Activated T-helper 1 cell treated with anti-CD3 and anti-CD28 coated beads, Interleukin-2, amount 50 U/mL, for 16 hours (primary cell): ENCODE measurements around the gene PDE3A.

ENCODE experiments used
- DNase-seq, 2 donors: peaks; one replicate each; pipeline ENCODE4 v3.0.0-alpha.2; 2020; ENCODE audit warnings: low read depth in 1 of 2, low spot score in 1 of 2

PDE3A gene

DNA sequence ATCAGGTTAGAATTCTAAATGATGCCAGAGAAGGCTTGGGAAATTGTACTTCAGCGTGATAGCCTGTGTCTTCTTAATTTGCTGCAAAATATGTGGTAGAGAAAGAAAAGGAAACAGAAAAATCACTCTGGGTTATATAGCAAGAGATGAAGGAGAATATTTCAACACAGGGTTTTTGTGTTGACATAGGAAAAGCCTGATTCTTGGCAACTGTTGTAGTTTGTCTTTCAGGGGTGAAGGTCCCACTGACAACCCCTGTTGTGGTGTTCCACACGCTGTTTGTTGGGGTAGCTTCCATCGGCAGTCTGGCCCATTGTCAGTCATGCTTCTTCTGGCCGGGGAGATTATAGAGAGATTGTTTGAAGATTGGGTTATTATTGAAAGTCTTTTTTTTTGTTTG lies 313.0 kb downstream of the PDE3A start:
- no peak for DNase-seq

DNA sequence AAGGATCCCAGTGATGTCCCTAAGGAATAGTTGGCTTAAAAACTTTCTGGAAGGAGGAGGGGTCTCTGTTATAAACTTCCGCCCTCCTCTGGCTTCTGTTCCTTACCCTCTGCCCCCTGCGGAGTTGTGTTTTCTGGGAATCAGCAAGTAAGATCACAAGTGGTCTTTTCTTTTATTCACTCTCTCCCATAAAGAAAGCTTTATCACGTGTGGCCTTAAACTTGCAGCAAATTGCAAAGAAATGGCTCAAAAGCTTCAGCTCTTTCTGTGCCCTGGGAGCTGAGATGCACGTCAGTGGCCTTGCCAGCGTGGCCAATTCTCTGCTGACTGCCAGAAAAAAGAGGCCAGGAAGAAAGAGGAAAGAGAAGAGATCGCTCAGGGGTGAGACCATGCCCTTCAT lies 326.9 kb downstream of the PDE3A start, which contains the start of gene SLCO1C1:
SLCO1C1 (plus strand) TSS at position 101 of the 400 bp plus-strand sequence. CDS start 4,245 bp downstream, outside the sequence.
- no peak for DNase-seq

DNA sequence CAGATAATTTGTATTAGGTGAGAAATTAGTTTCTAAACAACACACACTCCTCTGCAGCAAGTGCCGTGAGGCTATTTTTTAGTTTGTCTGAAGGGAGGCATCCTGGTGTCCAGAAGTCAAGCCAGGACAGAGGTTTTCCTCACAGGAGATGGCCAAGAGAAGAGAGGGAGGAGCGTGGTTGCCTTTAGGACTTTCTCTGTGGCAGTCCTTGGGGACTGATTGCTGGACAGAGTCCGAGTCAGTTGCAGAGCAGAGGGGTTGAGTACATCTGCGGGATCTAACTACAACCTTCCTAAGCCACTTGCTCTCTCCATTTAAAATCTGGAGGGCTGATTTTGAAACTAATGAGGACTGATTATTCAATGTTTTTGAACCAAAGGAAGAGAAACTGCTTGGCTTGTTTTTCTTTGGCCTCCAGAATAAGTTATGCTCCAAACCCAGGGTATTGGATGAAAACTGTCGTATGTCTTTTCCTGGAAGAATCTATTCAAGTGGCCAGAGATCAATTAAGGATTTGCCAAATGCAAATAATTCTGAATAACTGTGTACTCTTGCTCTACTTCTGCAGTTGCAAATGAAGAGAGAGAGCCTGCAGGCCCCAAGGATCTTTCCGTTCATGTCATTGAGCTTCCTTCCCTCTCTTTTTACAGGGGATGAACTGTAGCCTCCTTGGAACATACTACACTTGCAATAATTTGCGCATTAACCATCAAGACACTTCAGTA lies 328.0 kb downstream of the PDE3A start:
- DNase-seq, result no peak

DNA sequence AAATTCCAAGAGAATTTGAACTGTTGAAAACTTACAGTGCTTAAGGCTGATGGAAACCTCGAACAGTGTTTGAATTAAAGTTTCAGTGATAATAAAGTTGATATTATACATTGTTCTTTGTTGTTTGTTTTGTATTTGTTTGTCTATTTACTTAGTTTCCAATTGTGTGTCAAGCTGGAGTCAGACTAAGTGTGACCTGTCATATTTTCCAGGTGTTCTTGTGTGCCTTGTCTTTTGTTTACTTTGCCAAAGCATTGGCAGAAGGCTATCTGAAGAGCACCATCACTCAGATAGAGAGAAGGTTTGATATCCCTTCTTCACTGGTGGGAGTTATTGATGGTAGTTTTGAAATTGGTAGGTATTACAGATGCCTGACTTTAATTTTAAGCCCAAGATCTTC lies 332.8 kb downstream of the PDE3A start:
- no peak for DNase-seq

DNA sequence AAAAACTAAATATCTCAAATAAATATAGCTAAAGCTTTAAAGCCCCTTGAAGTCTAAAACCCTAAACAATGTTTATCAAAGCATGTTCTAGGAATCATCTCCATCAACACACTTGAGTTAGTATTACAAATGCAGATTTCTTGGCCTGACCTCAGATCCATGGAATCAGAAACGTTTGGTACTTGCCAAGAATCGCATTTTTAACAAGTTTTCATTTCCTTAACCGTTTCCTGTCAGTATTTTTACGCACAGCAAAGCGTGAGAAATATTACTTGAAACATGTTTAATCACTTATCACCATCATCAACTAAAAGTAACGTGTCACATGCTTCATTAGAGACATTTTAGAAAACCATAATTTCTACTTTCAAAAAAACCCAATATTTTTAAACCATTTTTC lies 336.5 kb downstream of the PDE3A start:
- DNase-seq, result no peak

DNA sequence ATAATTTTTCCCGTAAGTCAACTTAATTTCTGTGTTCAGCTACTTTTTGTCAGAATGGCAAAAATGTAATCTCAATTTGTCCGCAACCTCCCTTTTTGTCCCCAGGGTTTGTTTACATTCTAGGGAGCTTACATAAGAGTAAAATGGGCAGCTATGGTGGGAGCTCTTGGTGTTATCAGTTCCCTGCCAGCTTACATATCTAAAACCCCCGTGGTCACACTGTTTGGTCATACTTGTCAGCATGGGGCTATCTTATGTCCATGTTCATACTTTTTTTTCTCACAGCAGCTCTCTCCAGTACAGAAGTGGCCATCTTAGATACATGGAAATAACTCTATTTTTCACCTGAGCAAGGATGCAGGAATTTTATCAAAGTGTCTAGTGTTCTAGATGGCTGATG lies 343.5 kb downstream of the PDE3A start:
- no peak for DNase-seq

DNA sequence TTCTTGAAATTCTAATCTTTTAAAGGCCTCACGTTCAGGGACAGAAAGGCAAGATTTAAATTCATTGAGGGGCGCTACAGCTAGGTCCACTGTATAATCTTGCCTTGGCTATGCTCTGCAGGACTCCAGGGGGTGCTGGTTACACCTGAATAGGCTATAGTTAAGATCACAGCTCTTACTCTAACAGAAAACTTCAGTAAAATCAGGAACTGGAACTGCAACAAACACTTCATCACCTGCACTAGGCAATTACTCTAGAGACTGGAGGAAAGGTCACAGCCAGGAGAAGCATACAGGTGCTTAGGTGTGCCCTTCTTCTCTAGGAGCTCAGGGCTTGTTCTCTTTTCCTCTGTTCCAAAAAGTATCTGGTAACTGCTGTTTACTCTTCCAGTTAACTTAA lies 347.7 kb downstream of the PDE3A start:
- no peak for DNase-seq

DNA sequence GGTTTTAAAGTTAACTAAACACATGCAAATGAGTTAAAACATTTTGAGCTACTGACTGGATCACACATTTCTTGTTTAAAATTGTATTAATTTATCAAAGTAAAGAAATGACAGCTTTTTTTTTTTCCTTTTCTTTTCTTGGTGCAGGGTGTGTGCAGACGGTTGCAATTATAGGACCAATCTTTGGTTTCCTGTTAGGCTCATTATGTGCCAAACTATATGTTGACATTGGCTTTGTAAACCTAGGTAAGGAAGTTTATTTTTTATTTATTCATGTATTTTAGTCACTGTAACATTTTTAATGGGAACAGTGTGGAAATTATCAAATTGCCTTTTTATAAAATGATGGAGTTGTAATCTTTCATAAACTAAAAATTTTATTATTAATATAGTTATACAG lies 348.6 kb downstream of the PDE3A start:
- DNase-seq, result no peak

DNA sequence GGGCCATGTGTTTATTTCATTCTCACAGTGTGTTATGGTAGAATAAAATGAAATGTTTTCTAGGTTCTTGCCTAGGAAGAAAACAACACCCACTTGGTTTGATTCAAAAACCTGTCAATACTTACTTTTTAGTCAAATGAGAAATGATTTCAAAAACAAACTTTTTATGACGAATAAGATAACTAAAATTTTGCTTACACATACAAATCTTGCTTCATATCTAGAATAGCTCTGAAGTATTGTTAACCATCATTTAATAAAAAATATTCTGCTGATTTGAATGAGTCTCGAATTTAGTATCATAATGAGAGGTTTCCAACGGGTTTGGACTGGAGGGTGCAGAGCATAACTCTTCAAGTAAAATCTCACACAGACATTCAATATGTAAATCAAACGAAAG lies 350.0 kb downstream of the PDE3A start:
- DNase-seq, result no peak

DNA sequence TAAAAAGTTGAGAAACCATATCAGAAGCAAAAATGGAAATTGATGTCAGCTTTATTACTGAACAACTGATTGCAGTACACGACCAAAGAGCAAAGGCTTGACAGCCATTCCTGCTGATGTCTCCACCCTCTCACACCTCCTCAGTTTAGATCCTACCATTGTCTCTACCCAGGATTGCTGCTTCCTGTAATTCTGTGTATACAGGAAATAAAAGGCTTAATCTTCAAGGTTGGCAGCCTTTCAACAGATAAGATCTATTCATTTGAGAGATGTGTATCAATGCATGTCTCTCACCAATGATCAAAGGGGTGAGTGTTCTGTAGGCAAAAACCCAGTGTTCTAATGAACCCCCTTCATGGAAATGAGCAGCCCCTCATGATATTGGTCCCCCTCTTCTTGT lies 353.8 kb downstream of the PDE3A start:
- no peak for DNase-seq

DNA sequence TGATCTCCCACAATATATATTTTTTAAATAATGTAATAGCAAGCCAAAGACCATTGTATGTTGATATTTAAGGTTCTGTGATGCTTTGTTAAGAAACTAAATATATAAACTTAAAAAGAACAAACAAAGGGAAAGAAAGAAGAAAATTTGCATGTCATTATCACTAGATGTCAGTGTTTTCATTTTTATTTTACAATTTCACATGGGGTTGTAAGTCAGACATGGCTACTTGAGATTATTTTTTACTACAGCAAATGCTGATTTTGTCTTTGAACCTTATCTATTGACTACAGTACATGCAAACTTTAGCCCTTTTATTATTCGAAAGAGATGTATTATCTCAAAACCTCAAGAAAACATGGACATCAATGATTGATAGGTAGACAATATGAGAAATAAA lies 362.9 kb downstream of the PDE3A start:
- no peak for DNase-seq
